ENCODE results near the gene SOHLH1.

DNA sequence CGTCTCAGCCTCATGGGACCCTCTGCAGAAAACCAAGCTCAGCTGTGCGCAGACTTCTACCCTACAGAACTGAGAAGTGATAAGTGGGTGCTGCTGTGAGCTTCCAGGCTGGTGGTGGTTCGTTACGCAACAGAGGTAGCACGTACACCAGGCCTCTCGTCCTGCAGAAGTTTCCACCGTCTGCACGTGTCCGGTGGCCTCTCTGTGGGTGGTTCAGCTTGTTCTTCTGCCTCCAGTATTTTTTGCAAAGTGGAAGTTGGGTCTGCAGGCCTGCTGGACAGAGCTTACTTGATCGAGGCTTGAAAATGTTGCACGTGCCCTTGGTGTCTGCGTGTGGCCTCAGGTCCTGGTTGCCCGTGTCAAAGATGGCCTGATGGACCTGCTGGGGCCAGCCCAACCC, 30.2 kb upstream of the SOHLH1 start:
- TF ChIP-seq CTCF (IDR thresholded peaks at IDR 0.05), result no peak
- TF ChIP-seq, protein P1, sequence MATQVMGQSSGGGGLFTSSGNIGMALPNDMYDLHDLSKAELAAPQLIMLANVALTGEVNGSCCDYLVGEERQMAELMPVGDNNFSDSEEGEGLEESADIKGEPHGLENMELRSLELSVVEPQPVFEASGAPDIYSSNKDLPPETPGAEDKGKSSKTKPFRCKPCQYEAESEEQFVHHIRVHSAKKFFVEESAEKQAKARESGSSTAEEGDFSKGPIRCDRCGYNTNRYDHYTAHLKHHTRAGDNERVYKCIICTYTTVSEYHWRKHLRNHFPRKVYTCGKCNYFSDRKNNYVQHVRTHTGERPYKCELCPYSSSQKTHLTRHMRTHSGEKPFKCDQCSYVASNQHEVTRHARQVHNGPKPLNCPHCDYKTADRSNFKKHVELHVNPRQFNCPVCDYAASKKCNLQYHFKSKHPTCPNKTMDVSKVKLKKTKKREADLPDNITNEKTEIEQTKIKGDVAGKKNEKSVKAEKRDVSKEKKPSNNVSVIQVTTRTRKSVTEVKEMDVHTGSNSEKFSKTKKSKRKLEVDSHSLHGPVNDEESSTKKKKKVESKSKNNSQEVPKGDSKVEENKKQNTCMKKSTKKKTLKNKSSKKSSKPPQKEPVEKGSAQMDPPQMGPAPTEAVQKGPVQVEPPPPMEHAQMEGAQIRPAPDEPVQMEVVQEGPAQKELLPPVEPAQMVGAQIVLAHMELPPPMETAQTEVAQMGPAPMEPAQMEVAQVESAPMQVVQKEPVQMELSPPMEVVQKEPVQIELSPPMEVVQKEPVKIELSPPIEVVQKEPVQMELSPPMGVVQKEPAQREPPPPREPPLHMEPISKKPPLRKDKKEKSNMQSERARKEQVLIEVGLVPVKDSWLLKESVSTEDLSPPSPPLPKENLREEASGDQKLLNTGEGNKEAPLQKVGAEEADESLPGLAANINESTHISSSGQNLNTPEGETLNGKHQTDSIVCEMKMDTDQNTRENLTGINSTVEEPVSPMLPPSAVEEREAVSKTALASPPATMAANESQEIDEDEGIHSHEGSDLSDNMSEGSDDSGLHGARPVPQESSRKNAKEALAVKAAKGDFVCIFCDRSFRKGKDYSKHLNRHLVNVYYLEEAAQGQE (IDR thresholded peaks at IDR 0.05; ENCODE audit: insufficient read depth in 1 of 2, low read depth in 2 of 2, low read length in 1 of 2), result no peak
- no peak for TF ChIP-seq POLR2AphosphoS5 (IDR thresholded peaks at IDR 0.05; ENCODE audit: low read depth, low read length)
- no peak for TF ChIP-seq SIN3A (IDR thresholded peaks at IDR 0.05; ENCODE audit: borderline replicate concordance, insufficient read depth, low read depth, low read length)
- no peak for TF ChIP-seq TCF7L2 (IDR thresholded peaks at IDR 0.05; ENCODE audit: low read depth, low read length)
